ENCODE results near the gene MATN4.

The MATN4 gene

GRCh38 chr20:45318386-45318939 lies 10.4 kb upstream of the MATN4 start:
- Histone ChIP-seq H3K27me3 (replicated peaks) (peaks cover 19% of the 10 kb centered on the region), H3K27ac (no peak overlapping the region), H3K36me3 (replicated peaks) (no peaks in the 10 kb centered on the region), H3K4me3 (ENCODE audit: low read depth, low read length) (no peak overlapping the region)
- TF ChIP-seq CTCF (IDR thresholded peaks at IDR 0.05; ENCODE audit: low read depth, low read length, missing control alignments): no peak
- in situ Hi-C loops (cut with HindIII; ENCODE audit: low pct_ligation_motif_present, low sequenced_read_pairs): no loop called here
- no peak for DNase-seq

GRCh38 chr20:45317826-45318225 lies 9.7 kb upstream of the MATN4 start:
- Histone ChIP-seq H3K27ac (no peak overlapping the region), H3K4me3 (ENCODE audit: low read depth, low read length) (no peak overlapping the region), H3K27me3 (replicated peaks) (peaks cover 19% of the 10 kb centered on the region), H3K36me3 (replicated peaks) (no peaks in the 10 kb centered on the region)
- no peak for TF ChIP-seq CTCF (IDR thresholded peaks at IDR 0.05; ENCODE audit: low read depth, low read length, missing control alignments)
- no peak for DNase-seq
- in situ Hi-C loops (cut with HindIII; ENCODE audit: low pct_ligation_motif_present, low sequenced_read_pairs): no loop called here

- H3K27ac ChIP-seq: no peak overlapping the region
- no peak for DNase-seq
- no peak overlapping the region for H3K4me3 ChIP-seq (ENCODE audit: low read depth, low read length)
- peaks cover 19% of the 10 kb centered on the region for H3K27me3 ChIP-seq (replicated peaks)
- no peak for TF ChIP-seq CTCF (IDR thresholded peaks at IDR 0.05; ENCODE audit: low read depth, low read length, missing control alignments)
- no peaks in the 10 kb centered on the region for H3K36me3 ChIP-seq (replicated peaks)
- in situ Hi-C loops (cut with HindIII; ENCODE audit: low pct_ligation_motif_present, low sequenced_read_pairs): no loop called here
These were observed 8.3 kb upstream of the MATN4 start for GRCh38 chr20:45316150-45317080.

- DNase-seq: no peak
- H3K4me3 ChIP-seq (ENCODE audit: low read depth, low read length): no peak overlapping the region
- in situ Hi-C loops (cut with HindIII; ENCODE audit: low pct_ligation_motif_present, low sequenced_read_pairs): no loop called here
- TF ChIP-seq CTCF (IDR thresholded peaks at IDR 0.05; ENCODE audit: low read depth, low read length, missing control alignments): no peak
- H3K27me3 ChIP-seq (replicated peaks): peaks cover 19% of the 10 kb centered on the region
- H3K27ac ChIP-seq: no peak overlapping the region
- no peaks in the 10 kb centered on the region for H3K36me3 ChIP-seq (replicated peaks)
These were observed 7.6 kb upstream of the MATN4 start for GRCh38 chr20:45315672-45316071.

- no peak for DNase-seq
- Histone ChIP-seq H3K27ac (no peak overlapping the region), H3K36me3 (replicated peaks) (no peaks in the 10 kb centered on the region), H3K27me3 (replicated peaks) (peaks cover 19% of the 10 kb centered on the region), H3K4me3 (ENCODE audit: low read depth, low read length) (no peak overlapping the region)
- in situ Hi-C loops (cut with HindIII; ENCODE audit: low pct_ligation_motif_present, low sequenced_read_pairs): no loop called here
- no peak for TF ChIP-seq CTCF (IDR thresholded peaks at IDR 0.05; ENCODE audit: low read depth, low read length, missing control alignments)
These were observed 5.8 kb upstream of the MATN4 start for GRCh38 chr20:45313943-45314342.

Measured in brain microvascular endothelial cell (primary cell).